HFF-Myc (cell line): Measurements from ENCODE around the gene CLSTN1.

Source experiments
- DNase-seq: peaks from one replicate; pipeline ENCODE4 v3.0.0-alpha.2; 2011; ENCODE audit warnings: low read depth; ENCODE audit errors: extremely low read depth
- H3K4me3 ChIP-seq: replicated peaks from 2 replicates; pipeline ENCODE4 v1.5.1; 2011; ENCODE audit warnings: low read depth, mild to moderate bottlenecking, control low read depth, low read length
- CTCF ChIP-seq: IDR thresholded peaks from 2 replicates; pipeline ENCODE4 v1.5.1; 2012; ENCODE audit warnings: mild to moderate bottlenecking, low read depth, low read length, control low read depth; ENCODE audit errors: missing control alignments

The CLSTN1 gene

GRCh38 chr1:9680091-9680490 is 143.7 kb downstream of the CLSTN1 start:
- H3K4me3 ChIP-seq = no peak overlapping the region
- no peak for DNase-seq
- no peak for TF ChIP-seq CTCF
